CD14-positive monocyte (primary cell): ENCODE data around the gene ARMC6. TPM values are rescaled to one million over a fixed set of nuclear protein-coding genes. Genes with fewer than 3 reads are reported as not detected.

Source experiments
- DNase-seq, 3 donors: peaks; one replicate each; pipeline ENCODE4 v3.0.0-alpha.2; 2011 to 2022
- H2AFZ ChIP-seq: 2 replicates; pipeline ENCODE4 v1.6.0; 2012; ENCODE audit warnings: mild to moderate bottlenecking, low read depth, low read length, inconsistent platforms; ENCODE audit not compliant: insufficient read depth, poor library complexity, severe bottlenecking
- H3K27ac ChIP-seq, 2 donors: 1 replicate in 1 of 2; 2 replicates in 1 of 2; pipeline ENCODE4 v1.5.1; 2012 to 2013; ENCODE audit warnings: low read length in 2 of 2, control low read depth in 1 of 2, inconsistent platforms in 1 of 2, low read depth in 1 of 2, mild to moderate bottlenecking in 1 of 2
- H3K27me3 ChIP-seq, 2 donors: one replicate each; pipeline versions ENCODE4 v1.6.0 to v1.6.1; 2011 to 2013; ENCODE audit warnings: low read length in 2 of 2; ENCODE audit not compliant: control insufficient read depth in 2 of 2, insufficient read depth in 2 of 2
- H3K36me3 ChIP-seq, 2 donors: replicated peaks in 1 of 2; 1 replicate in 1 of 2; 2 replicates in 1 of 2; pipeline versions ENCODE4 v1.5.1 to v1.6.1; 2012 to 2013; ENCODE audit warnings: low read length in 2 of 2, control low read depth in 1 of 2, inconsistent platforms in 1 of 2, mild to moderate bottlenecking in 1 of 2; ENCODE audit not compliant: insufficient read depth in 2 of 2, control insufficient read depth in 1 of 2
- H3K4me1 ChIP-seq, 2 donors: 1 replicate in 1 of 2; 2 replicates in 1 of 2; pipeline versions ENCODE4 v1.5.1 to v1.6.1; 2012 to 2013; ENCODE audit warnings: low read length in 2 of 2, control low read depth in 1 of 2, inconsistent platforms in 1 of 2, mild to moderate bottlenecking in 1 of 2, moderate library complexity in 1 of 2; ENCODE audit not compliant: insufficient read depth in 2 of 2, control insufficient read depth in 1 of 2
- H3K4me2 ChIP-seq: replicated peaks from 2 replicates; pipeline ENCODE3; 2012; ENCODE audit warnings: low read length, moderate library complexity, mild to moderate bottlenecking; ENCODE audit not compliant: poor library complexity, severe bottlenecking; ENCODE audit errors: extremely low read depth
- H3K4me3 ChIP-seq, 3 experiments: fragments of 200-600 bp in 1 of 3; sonication (generic) in 1 of 3; replicated peaks in 1 of 3; 1 replicate in 2 of 3; 2 replicates in 1 of 3; pipeline ENCODE4 v1.5.1; 2011 to 2013; ENCODE audit warnings: low read length in 3 of 3, mild to moderate bottlenecking in 3 of 3, control low read depth in 2 of 3, low read depth in 2 of 3, inconsistent platforms in 1 of 3, moderate library complexity in 1 of 3
- H3K79me2 ChIP-seq: 2 replicates; pipeline ENCODE4 v1.6.0; 2012; ENCODE audit warnings: mild to moderate bottlenecking, control low read depth, inconsistent platforms, low read length, moderate library complexity; ENCODE audit not compliant: insufficient read depth
- H3K9ac ChIP-seq: 2 replicates; pipeline ENCODE4 v1.6.0; 2017; ENCODE audit warnings: low read length, mild to moderate bottlenecking; ENCODE audit not compliant: insufficient read depth, poor library complexity, severe bottlenecking
- H3K9me3 ChIP-seq, 2 donors: replicated peaks in 1 of 2; 1 replicate in 1 of 2; 2 replicates in 1 of 2; pipeline versions ENCODE4 v1.5.1 to v1.6.1; 2012 to 2013; ENCODE audit warnings: low read length in 2 of 2, control low read depth in 1 of 2; ENCODE audit not compliant: control insufficient read depth in 1 of 2, insufficient read depth in 1 of 2
- H4K20me1 ChIP-seq: 2 replicates; pipeline ENCODE4 v1.6.0; 2012; ENCODE audit warnings: mild to moderate bottlenecking, low read length, control low read depth, moderate library complexity; ENCODE audit not compliant: insufficient read depth
- H3K27ac Mint-ChIP-seq, 7 donors: one replicate each; pipeline ENCODE4 v1.8.0; 2020; ENCODE audit warnings: mild to moderate bottlenecking in 7 of 7, mixed read lengths in 7 of 7, moderate library complexity in 6 of 7, inconsistent platforms in 2 of 7
- H3K27me3 Mint-ChIP-seq, 3 donors: one replicate each; pipeline ENCODE4 v1.8.0; 2021 to 2022; ENCODE audit warnings: low read depth in 3 of 3, mild to moderate bottlenecking in 3 of 3, mixed read lengths in 3 of 3, moderate library complexity in 3 of 3, inconsistent platforms in 1 of 3
- H3K36me3 Mint-ChIP-seq, 2 donors: one replicate each; pipeline ENCODE4 v1.8.0; 2020; ENCODE audit warnings: mixed read lengths in 2 of 2, inconsistent platforms in 1 of 2, mild to moderate bottlenecking in 1 of 2
- H3K4me1 Mint-ChIP-seq: one replicate; pipeline ENCODE4 v1.8.0; 2020; ENCODE audit warnings: mild to moderate bottlenecking, mixed read lengths
- H3K4me3 Mint-ChIP-seq, 2 donors: one replicate each; pipeline ENCODE4 v1.8.0; 2020; ENCODE audit warnings: mild to moderate bottlenecking in 2 of 2, mixed read lengths in 2 of 2, moderate library complexity in 1 of 2
- H3K9me3 Mint-ChIP-seq, 7 donors: one replicate each; pipeline ENCODE4 v1.8.0; 2020 to 2022; ENCODE audit warnings: mixed read lengths in 7 of 7, mild to moderate bottlenecking in 6 of 7, moderate library complexity in 6 of 7, inconsistent platforms in 2 of 7
- CTCF ChIP-seq: fragments of 200-600 bp; IDR thresholded peaks from one replicate; pipeline ENCODE4 v1.8.0; 2022; ENCODE audit warnings: antibody characterized with exemption, mild to moderate bottlenecking
- WGBS: methylation state at CpG from one replicate; pipeline ENCODE4 v1.1.5; 2013; ENCODE audit warnings: missing lambda C conversion rate; ENCODE audit not compliant: insufficient coverage; 5-methylcytosine and 5-hydroxymethylcytosine counted together
- intact Hi-C, 2 donors: fragments of 100-400 bp; cut with micrococcal nuclease; formaldehyde crosslinking; loops; one replicate each; pipeline versions ENCODE4 v1.15.0 to v1.15.1; 2023
- polyA plus RNA-seq, 3 donors: library from polyadenylated mRNA; depleted of rRNA in 1 of 3; unstranded in 2 of 3; stranded (reverse) in 1 of 3; fragments of 300-500 nt in 2 of 3; fragments of >200 nt in 1 of 3; fragmentation: Illumina TruSeq in 2 of 3; gene quantifications; 1 replicate in 2 of 3; 2 replicates in 1 of 3; pipeline ENCODE4 v1.2.3, GENCODE V29; 2012 to 2021

Gene ARMC6
- polyA plus RNA-seq, 3 donors: 22.3 to 29.6 (median 26.1) TPM

DNA sequence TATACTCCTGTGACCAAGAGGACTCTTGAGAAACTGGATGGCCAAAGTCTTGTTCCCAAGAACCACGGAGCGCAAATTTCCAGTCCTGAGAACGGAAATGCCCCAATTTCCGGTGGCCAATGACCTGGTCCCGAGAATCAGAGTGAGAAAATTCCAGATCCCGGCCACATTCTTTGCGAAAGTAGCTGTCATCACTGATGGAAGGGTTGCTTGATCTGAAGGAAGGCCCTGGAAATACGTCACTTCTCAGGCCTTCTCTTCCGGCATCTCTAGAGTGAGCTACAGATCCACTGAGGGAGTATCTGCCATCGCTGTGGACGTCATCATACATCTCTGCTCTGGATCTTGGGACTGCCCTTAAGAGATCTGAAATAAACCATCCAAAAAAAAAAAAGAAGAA, 7.5 kb upstream of the ARMC6 start:
- H3K36me3 Mint-ChIP-seq: peaks cover 75 to 96% of the 10 kb centered on the region in 2 donors
- H3K4me1 Mint-ChIP-seq: peaks cover 4% of the 10 kb centered on the region
- DNase-seq: no peak
- Histone ChIP-seq H2AFZ (no peak overlapping the region), H4K20me1 (peaks cover 55% of the 10 kb centered on the region), H3K36me3 (peaks cover 69 to 95% of the 10 kb centered on the region in 2 donors), H3K9ac (no peak overlapping the region), H3K79me2 (peaks cover 99% of the 10 kb centered on the region), H3K9me3 (no peaks in the 10 kb centered on the region), H3K4me2 (no peak overlapping the region), H3K27me3 (no peaks in the 10 kb centered on the region), H3K4me3 (no peak overlapping the region), H3K4me1 (no peaks in the 10 kb centered on the region), H3K27ac (no peak overlapping the region)
- peaks cover 0 to 1% (median 0%) of the 10 kb centered on the region in 7 donors for H3K9me3 Mint-ChIP-seq
- H3K27ac Mint-ChIP-seq: peak overlapping the region in 2 of 7 donors; percentile 38 to 66
- no peak for TF ChIP-seq CTCF
- no peak overlapping the region for H3K4me3 Mint-ChIP-seq
- no peaks in the 10 kb centered on the region for H3K27me3 Mint-ChIP-seq
- intact Hi-C loops: no loop called here
- over 99% methylated on average over 11 of the region's 11 CpGs for WGBS

DNA sequence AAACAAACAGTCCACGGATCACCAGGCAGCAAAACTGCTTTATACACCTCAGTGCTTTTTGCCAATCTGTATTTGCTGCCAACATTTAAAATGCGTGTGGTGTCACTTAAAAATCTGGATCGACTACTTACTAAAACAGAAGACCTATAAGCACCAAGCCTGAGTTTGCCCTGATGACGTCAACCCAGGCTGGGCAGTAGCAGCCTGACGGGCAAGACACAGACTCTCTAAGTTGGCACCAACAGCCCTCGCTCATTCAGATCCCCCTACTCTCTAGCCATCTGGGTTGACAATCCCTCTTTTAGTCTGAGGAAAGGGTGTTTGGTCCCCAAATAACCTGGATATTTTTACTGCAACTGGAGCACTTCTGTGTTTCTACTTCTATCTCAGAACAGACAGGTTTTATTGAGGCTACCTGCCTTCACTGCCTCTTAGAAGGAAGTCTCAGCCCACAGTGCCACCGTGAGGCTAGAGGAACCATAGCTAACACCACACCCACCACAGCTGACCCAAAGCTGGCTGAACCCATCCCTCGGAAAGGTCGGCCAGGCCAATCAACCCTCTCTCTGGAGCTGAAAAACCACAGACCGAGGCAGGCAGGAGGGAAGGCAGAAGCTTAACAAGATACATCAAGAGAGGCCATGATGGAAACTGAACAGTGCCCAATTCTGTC, 7.0 kb upstream of the ARMC6 start:
- Histone ChIP-seq H3K9me3 (no peaks in the 10 kb centered on the region), H3K79me2 (peaks cover 99% of the 10 kb centered on the region), H3K4me2 (no peak overlapping the region), H3K36me3 (peaks cover 69 to 92% of the 10 kb centered on the region in 2 donors), H3K27ac (peak overlapping the region in 1 of 2 donors; percentile 38), H4K20me1 (peaks cover 55% of the 10 kb centered on the region), H2AFZ (no peak overlapping the region), H3K4me1 (no peaks in the 10 kb centered on the region), H3K27me3 (no peaks in the 10 kb centered on the region), H3K9ac (no peak overlapping the region), H3K4me3 (no peak overlapping the region)
- Mint-ChIP-seq H3K36me3 (peaks cover 74 to 95% of the 10 kb centered on the region in 2 donors), H3K9me3 (peaks cover 0 to 1% (median 0%) of the 10 kb centered on the region in 7 donors), H3K4me3 (no peak overlapping the region), H3K27me3 (no peaks in the 10 kb centered on the region), H3K4me1 (peaks cover 4% of the 10 kb centered on the region), H3K27ac (peak overlapping the region in 4 of 7 donors; percentile 38 to 66 (median 59))
- DNase-seq: no peak
- intact Hi-C loops: no loop called here
- TF ChIP-seq CTCF: no peak
- WGBS: 79% methylated on average over 5 of the region's 10 CpGs
